OCI-LY1 (cell line): Measurements from ENCODE around the gene KRTAP10-12.

Experiments used
- H2AFZ ChIP-seq: fragments of 200-600 bp; sonication (generic), shearing (Covaris generic); 2 replicates; pipeline ENCODE4 v1.6.0; 2014; ENCODE audit warnings: antibody characterized with exemption, mild to moderate bottlenecking, low read length
- H3F3A ChIP-seq: fragments of 200-600 bp; sonication (generic), shearing (Covaris generic); 2 replicates; pipeline ENCODE4 v1.6.0; 2014; ENCODE audit warnings: mild to moderate bottlenecking, antibody characterized with exemption, low read length, moderate library complexity; ENCODE audit not compliant: insufficient read depth
- H3K27ac ChIP-seq: fragments of 200-600 bp; sonication (generic); 2 replicates; pipeline ENCODE4 v1.5.1; 2014; ENCODE audit warnings: low read length, mixed run types, mild to moderate bottlenecking, low read depth; ENCODE audit not compliant: poor library complexity, severe bottlenecking
- H3K27me3 ChIP-seq: fragments of 200-600 bp; sonication (generic); 2 replicates; pipeline ENCODE4 v1.6.0; 2014; ENCODE audit warnings: antibody characterized with exemption, mild to moderate bottlenecking, low read length, moderate library complexity; ENCODE audit not compliant: insufficient read depth
- H3K36me3 ChIP-seq: fragments of 200-600 bp; sonication (generic); 2 replicates; pipeline ENCODE4 v1.6.1; 2014; ENCODE audit warnings: mild to moderate bottlenecking, antibody characterized with exemption, low read length, moderate library complexity, mixed read lengths; ENCODE audit not compliant: insufficient read depth
- H3K4me1 ChIP-seq: fragments of 200-600 bp; sonication (generic); 2 replicates; pipeline ENCODE4 v1.5.1; 2014; ENCODE audit warnings: mild to moderate bottlenecking, low read length, moderate library complexity; ENCODE audit not compliant: insufficient read depth, severe bottlenecking
- H3K4me2 ChIP-seq: fragments of 200-600 bp; sonication (generic), shearing (Covaris generic); 2 replicates; pipeline ENCODE4 v1.6.1; 2014; ENCODE audit warnings: low read length
- H3K4me3 ChIP-seq: fragments of 200-600 bp; sonication (generic); 2 replicates; pipeline ENCODE4 v1.5.1; 2014; ENCODE audit warnings: low read length, low read depth, mild to moderate bottlenecking, mixed read lengths; ENCODE audit not compliant: poor library complexity, severe bottlenecking
- H3K79me2 ChIP-seq: fragments of 200-600 bp; shearing (Covaris generic); 2 replicates; pipeline ENCODE4 v1.6.1; 2016; ENCODE audit warnings: mixed run types, low read length, mixed read lengths; ENCODE audit not compliant: insufficient read depth
- H3K9ac ChIP-seq: fragments of 200-600 bp; sonication (generic), shearing (Covaris generic); 2 replicates; pipeline ENCODE4 v1.6.1; 2014; ENCODE audit warnings: mild to moderate bottlenecking, low read length, mixed read lengths
- H3K9me2 ChIP-seq: fragments of 200-600 bp; sonication (generic), shearing (Covaris generic); 2 replicates; pipeline ENCODE4 v1.6.1; 2014; ENCODE audit warnings: low read depth, mild to moderate bottlenecking, low read length, mixed read lengths
- H3K9me3 ChIP-seq: fragments of 200-600 bp; shearing (Covaris generic); 2 replicates; pipeline ENCODE4 v1.6.1; 2014; ENCODE audit warnings: low read length, mixed read lengths
- H4K20me1 ChIP-seq: fragments of 200-600 bp; sonication (generic), shearing (Covaris generic); 2 replicates; pipeline ENCODE4 v1.6.0; 2016; ENCODE audit warnings: mild to moderate bottlenecking, low read length; ENCODE audit not compliant: insufficient read depth
- EZH2 ChIP-seq: fragments of 200-600 bp; sonication (generic), shearing (Covaris generic); IDR thresholded peaks from 2 replicates; pipeline ENCODE4 v1.8.0; 2017; ENCODE audit warnings: borderline replicate concordance, mixed run types, mild to moderate bottlenecking, antibody characterized with exemption, low read length, moderate library complexity, mixed read lengths
- TF ChIP-seq, protein P1 (sequence below): fragments of 200-600 bp; sonication (generic), shearing (Covaris generic); IDR thresholded peaks from 2 replicates; pipeline ENCODE4 v1.5.1; 2017; ENCODE audit warnings: mild to moderate bottlenecking, antibody characterized with exemption, low read length, moderate library complexity, mixed read lengths

Gene KRTAP10-12

DNA sequence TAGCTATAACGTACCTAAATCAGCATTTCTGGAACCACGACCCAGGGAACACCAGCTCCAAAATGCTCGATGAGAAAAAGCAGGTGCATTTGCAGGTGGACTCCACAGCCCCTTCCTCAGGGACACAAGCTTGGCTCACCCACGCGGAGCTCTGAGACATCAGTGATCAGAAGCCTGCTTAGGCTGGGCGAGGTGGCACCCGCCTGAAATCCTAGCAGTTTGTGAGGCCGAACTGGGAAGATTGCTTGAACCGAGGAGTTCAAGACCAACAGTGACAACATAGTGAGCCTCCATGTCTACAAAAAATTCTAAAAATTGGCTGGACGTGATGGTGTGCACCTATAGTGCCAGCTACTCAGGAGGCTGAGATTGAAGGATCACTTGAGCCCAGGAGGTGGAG lies 16.9 kb downstream of the KRTAP10-12 start:
- Histone ChIP-seq H3F3A (no peaks in the 10 kb centered on the region), H2AFZ (no peak overlapping the region), H3K36me3 (no peaks in the 10 kb centered on the region), H4K20me1 (no peaks in the 10 kb centered on the region), H3K9me3 (no peaks in the 10 kb centered on the region), H3K4me3 (no peak overlapping the region), H3K9me2 (no peaks in the 10 kb centered on the region), H3K79me2 (no peaks in the 10 kb centered on the region), H3K27me3 (no peaks in the 10 kb centered on the region), H3K9ac (no peak overlapping the region), H3K4me2 (no peak overlapping the region), H3K4me1 (no peaks in the 10 kb centered on the region), H3K27ac (no peak overlapping the region)
- TF ChIP-seq, protein P1, sequence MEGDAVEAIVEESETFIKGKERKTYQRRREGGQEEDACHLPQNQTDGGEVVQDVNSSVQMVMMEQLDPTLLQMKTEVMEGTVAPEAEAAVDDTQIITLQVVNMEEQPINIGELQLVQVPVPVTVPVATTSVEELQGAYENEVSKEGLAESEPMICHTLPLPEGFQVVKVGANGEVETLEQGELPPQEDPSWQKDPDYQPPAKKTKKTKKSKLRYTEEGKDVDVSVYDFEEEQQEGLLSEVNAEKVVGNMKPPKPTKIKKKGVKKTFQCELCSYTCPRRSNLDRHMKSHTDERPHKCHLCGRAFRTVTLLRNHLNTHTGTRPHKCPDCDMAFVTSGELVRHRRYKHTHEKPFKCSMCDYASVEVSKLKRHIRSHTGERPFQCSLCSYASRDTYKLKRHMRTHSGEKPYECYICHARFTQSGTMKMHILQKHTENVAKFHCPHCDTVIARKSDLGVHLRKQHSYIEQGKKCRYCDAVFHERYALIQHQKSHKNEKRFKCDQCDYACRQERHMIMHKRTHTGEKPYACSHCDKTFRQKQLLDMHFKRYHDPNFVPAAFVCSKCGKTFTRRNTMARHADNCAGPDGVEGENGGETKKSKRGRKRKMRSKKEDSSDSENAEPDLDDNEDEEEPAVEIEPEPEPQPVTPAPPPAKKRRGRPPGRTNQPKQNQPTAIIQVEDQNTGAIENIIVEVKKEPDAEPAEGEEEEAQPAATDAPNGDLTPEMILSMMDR, result no peak
- TF ChIP-seq EZH2, result no peak

- Histone ChIP-seq H3K4me3 (no peak overlapping the region), H3K9ac (no peak overlapping the region), H3K4me2 (no peak overlapping the region), H3K36me3 (no peaks in the 10 kb centered on the region), H2AFZ (no peak overlapping the region), H3F3A (no peaks in the 10 kb centered on the region), H3K27me3 (no peaks in the 10 kb centered on the region), H3K4me1 (no peaks in the 10 kb centered on the region), H4K20me1 (no peaks in the 10 kb centered on the region), H3K9me2 (no peaks in the 10 kb centered on the region), H3K9me3 (no peaks in the 10 kb centered on the region), H3K27ac (no peak overlapping the region), H3K79me2 (no peaks in the 10 kb centered on the region)
- no peak for TF ChIP-seq EZH2
- TF ChIP-seq, protein P1, result no peak
These were observed 17.9 kb downstream of the KRTAP10-12 start for GRCh38 chr21:44714905-44715304.

GRCh38 chr21:44716984-44717383 lies 20.0 kb downstream of the KRTAP10-12 start:
- no peak overlapping the region for H2AFZ ChIP-seq
- no peaks in the 10 kb centered on the region for H3K9me3 ChIP-seq
- H3F3A ChIP-seq, result no peaks in the 10 kb centered on the region
- H3K27ac ChIP-seq, result no peak overlapping the region
- H3K4me2 ChIP-seq, result no peak overlapping the region
- no peaks in the 10 kb centered on the region for H3K9me2 ChIP-seq
- no peak overlapping the region for H3K4me3 ChIP-seq
- TF ChIP-seq, protein P1, result no peak
- TF ChIP-seq EZH2, result no peak
- no peaks in the 10 kb centered on the region for H3K79me2 ChIP-seq
- no peak overlapping the region for H3K9ac ChIP-seq
- H4K20me1 ChIP-seq, result no peaks in the 10 kb centered on the region
- H3K36me3 ChIP-seq, result no peaks in the 10 kb centered on the region
- no peaks in the 10 kb centered on the region for H3K4me1 ChIP-seq
- H3K27me3 ChIP-seq, result no peaks in the 10 kb centered on the region
